ENCODE results near the gene CCDC178. TPM values are rescaled to one million over a fixed set of nuclear protein-coding genes. Genes with fewer than 3 reads are reported as not detected.
"Not testable (repeated sequence)": the region's sequence is repeated elsewhere in the genome, so short reads cannot be mapped to it uniquely, and the experiment has no call there.

Gene CCDC178
- total RNA-seq, 1 donor = not detected

- H3K4me3 ChIP-seq (ENCODE audit: low read length) = no peak overlapping the region
Measured at GRCh38 chr18:33404244-33404873, 36.2 kb downstream of the CCDC178 start.

GRCh38 chr18:33398939-33399338, 41.6 kb downstream of the CCDC178 start:
- not testable (repeated sequence) for H3K4me3 ChIP-seq (ENCODE audit: low read length); H3K27me3 ChIP-seq (ENCODE audit: insufficient read depth, low read length); H3K4me1 ChIP-seq (ENCODE audit: insufficient read depth, low read length); H3K9me3 ChIP-seq (ENCODE audit: low read depth, low read length)

More at GRCh38 chr18:33404244-33404873, 36.2 kb downstream of the CCDC178 start:
- H3K27me3 ChIP-seq (ENCODE audit: insufficient read depth, low read length) = no peaks in the 10 kb centered on the region
- H3K9me3 ChIP-seq (ENCODE audit: low read depth, low read length) = no peaks in the 10 kb centered on the region
- no peaks in the 10 kb centered on the region for H3K4me1 ChIP-seq (ENCODE audit: insufficient read depth, low read length)

GRCh38 chr18:33375829-33376228, 64.7 kb downstream of the CCDC178 start:
- Histone ChIP-seq H3K9me3 (ENCODE audit: low read depth, low read length) (no peaks in the 10 kb centered on the region), H3K27me3 (ENCODE audit: insufficient read depth, low read length) (no peaks in the 10 kb centered on the region), H3K4me3 (ENCODE audit: low read length) (no peak overlapping the region)

GRCh38 chr18:33372442-33372841, 68.1 kb downstream of the CCDC178 start:
- Histone ChIP-seq H3K4me3 (ENCODE audit: low read length) (no peak overlapping the region), H3K4me1 (ENCODE audit: insufficient read depth, low read length) (no peaks in the 10 kb centered on the region), H3K27me3 (ENCODE audit: insufficient read depth, low read length) (no peaks in the 10 kb centered on the region), H3K9me3 (ENCODE audit: low read depth, low read length) (no peaks in the 10 kb centered on the region)

More at GRCh38 chr18:33375829-33376228, 64.7 kb downstream of the CCDC178 start:
- no peaks in the 10 kb centered on the region for H3K4me1 ChIP-seq (ENCODE audit: insufficient read depth, low read length)

- H3K27me3 ChIP-seq (ENCODE audit: insufficient read depth, low read length) = no peaks in the 10 kb centered on the region
- H3K4me1 ChIP-seq (ENCODE audit: insufficient read depth, low read length) = no peaks in the 10 kb centered on the region
- no peaks in the 10 kb centered on the region for H3K9me3 ChIP-seq (ENCODE audit: low read depth, low read length)
- no peak overlapping the region for H3K4me3 ChIP-seq (ENCODE audit: low read length)
Measured at GRCh38 chr18:33369711-33370449, 70.6 kb downstream of the CCDC178 start.

GRCh38 chr18:33356735-33357134, 83.8 kb downstream of the CCDC178 start:
- no peaks in the 10 kb centered on the region for H3K9me3 ChIP-seq (ENCODE audit: low read depth, low read length)
- H3K27me3 ChIP-seq (ENCODE audit: insufficient read depth, low read length) = no peaks in the 10 kb centered on the region
- H3K4me3 ChIP-seq (ENCODE audit: low read length) = no peak overlapping the region
- H3K4me1 ChIP-seq (ENCODE audit: insufficient read depth, low read length) = no peaks in the 10 kb centered on the region

GRCh38 chr18:33355756-33356155, 84.8 kb downstream of the CCDC178 start:
- H3K4me1 ChIP-seq (ENCODE audit: insufficient read depth, low read length) = no peaks in the 10 kb centered on the region
- H3K9me3 ChIP-seq (ENCODE audit: low read depth, low read length) = no peaks in the 10 kb centered on the region
- H3K4me3 ChIP-seq (ENCODE audit: low read length) = no peak overlapping the region
- no peaks in the 10 kb centered on the region for H3K27me3 ChIP-seq (ENCODE audit: insufficient read depth, low read length)

- no peaks in the 10 kb centered on the region for H3K27me3 ChIP-seq (ENCODE audit: insufficient read depth, low read length)
- no peaks in the 10 kb centered on the region for H3K4me1 ChIP-seq (ENCODE audit: insufficient read depth, low read length)
- H3K4me3 ChIP-seq (ENCODE audit: low read length) = no peak overlapping the region
- no peaks in the 10 kb centered on the region for H3K9me3 ChIP-seq (ENCODE audit: low read depth, low read length)
Measured at GRCh38 chr18:33355263-33355662, 85.3 kb downstream of the CCDC178 start.

GRCh38 chr18:33350256-33350655, 90.3 kb downstream of the CCDC178 start:
- H3K9me3 ChIP-seq (ENCODE audit: low read depth, low read length) = no peaks in the 10 kb centered on the region
- H3K4me3 ChIP-seq (ENCODE audit: low read length) = no peak overlapping the region
- no peaks in the 10 kb centered on the region for H3K27me3 ChIP-seq (ENCODE audit: insufficient read depth, low read length)
- H3K4me1 ChIP-seq (ENCODE audit: insufficient read depth, low read length) = no peaks in the 10 kb centered on the region

GRCh38 chr18:33339733-33340132, 100.8 kb downstream of the CCDC178 start:
- not testable (repeated sequence) for H3K27me3 ChIP-seq (ENCODE audit: insufficient read depth, low read length); H3K9me3 ChIP-seq (ENCODE audit: low read depth, low read length); H3K4me3 ChIP-seq (ENCODE audit: low read length); H3K4me1 ChIP-seq (ENCODE audit: insufficient read depth, low read length)

GRCh38 chr18:33334781-33335180, 105.7 kb downstream of the CCDC178 start:
- Histone ChIP-seq H3K4me1 (ENCODE audit: insufficient read depth, low read length) (no peaks in the 10 kb centered on the region), H3K4me3 (ENCODE audit: low read length) (no peak overlapping the region), H3K9me3 (ENCODE audit: low read depth, low read length) (peaks cover 5% of the 10 kb centered on the region), H3K27me3 (ENCODE audit: insufficient read depth, low read length) (no peaks in the 10 kb centered on the region)

GRCh38 chr18:33330711-33331110, 109.8 kb downstream of the CCDC178 start:
- H3K9me3 ChIP-seq (ENCODE audit: low read depth, low read length) = no peaks in the 10 kb centered on the region
- H3K4me3 ChIP-seq (ENCODE audit: low read length) = no peak overlapping the region

GRCh38 chr18:33326975-33327374, 113.5 kb downstream of the CCDC178 start:
- Histone ChIP-seq H3K27me3 (ENCODE audit: insufficient read depth, low read length) (no peaks in the 10 kb centered on the region), H3K4me3 (ENCODE audit: low read length) (no peak overlapping the region), H3K9me3 (ENCODE audit: low read depth, low read length) (no peaks in the 10 kb centered on the region), H3K4me1 (ENCODE audit: insufficient read depth, low read length) (no peaks in the 10 kb centered on the region)

More at GRCh38 chr18:33330711-33331110, 109.8 kb downstream of the CCDC178 start:
- H3K27me3 ChIP-seq (ENCODE audit: insufficient read depth, low read length) = no peaks in the 10 kb centered on the region
- no peaks in the 10 kb centered on the region for H3K4me1 ChIP-seq (ENCODE audit: insufficient read depth, low read length)

- Histone ChIP-seq H3K27me3 (ENCODE audit: insufficient read depth, low read length) (no peaks in the 10 kb centered on the region), H3K4me3 (ENCODE audit: low read length) (no peak overlapping the region), H3K9me3 (ENCODE audit: low read depth, low read length) (no peaks in the 10 kb centered on the region), H3K4me1 (ENCODE audit: insufficient read depth, low read length) (no peaks in the 10 kb centered on the region)
Measured at GRCh38 chr18:33317640-33318039, 122.9 kb downstream of the CCDC178 start.

GRCh38 chr18:33316146-33316587, 124.4 kb downstream of the CCDC178 start:
- H3K4me1 ChIP-seq (ENCODE audit: insufficient read depth, low read length) = no peaks in the 10 kb centered on the region
- H3K4me3 ChIP-seq (ENCODE audit: low read length) = no peak overlapping the region
- no peaks in the 10 kb centered on the region for H3K9me3 ChIP-seq (ENCODE audit: low read depth, low read length)
- H3K27me3 ChIP-seq (ENCODE audit: insufficient read depth, low read length) = no peaks in the 10 kb centered on the region

- no peak overlapping the region for H3K4me3 ChIP-seq (ENCODE audit: low read length)
- no peaks in the 10 kb centered on the region for H3K4me1 ChIP-seq (ENCODE audit: insufficient read depth, low read length)
- no peaks in the 10 kb centered on the region for H3K27me3 ChIP-seq (ENCODE audit: insufficient read depth, low read length)
- H3K9me3 ChIP-seq (ENCODE audit: low read depth, low read length) = no peaks in the 10 kb centered on the region
Measured at GRCh38 chr18:33307520-33307919, 133.0 kb downstream of the CCDC178 start.

Measured in mononuclear cell (primary cell).